Measurements from ENCODE around the gene TRANK1.

The TRANK1 gene

GRCh38 chr3:36796881-36797280 is 148.0 kb downstream of the TRANK1 start:
- Histone ChIP-seq H3K4me1 (no peaks in the 10 kb centered on the region), H3K4me3 (no peak overlapping the region), H3K27me3 (ENCODE audit: low read depth) (no peaks in the 10 kb centered on the region), H3K36me3 (replicated peaks) (no peaks in the 10 kb centered on the region), H3K9me3 (no peaks in the 10 kb centered on the region)
- in situ Hi-C loops (cut with MboI; ENCODE audit: low sequenced_read_pairs), result no loop called here
- no peak for DNase-seq (ENCODE audit: low spot score in 2 of 2)

- H3K27me3 ChIP-seq (ENCODE audit: low read depth), result no peaks in the 10 kb centered on the region
- in situ Hi-C loops (cut with MboI; ENCODE audit: low sequenced_read_pairs), result no loop called here
- H3K4me1 ChIP-seq, result no peaks in the 10 kb centered on the region
- no peaks in the 10 kb centered on the region for H3K9me3 ChIP-seq
- H3K4me3 ChIP-seq, result no peak overlapping the region
- no peaks in the 10 kb centered on the region for H3K36me3 ChIP-seq (replicated peaks)
- DNase-seq (ENCODE audit: low spot score in 2 of 2), result no peak
Measured at GRCh38 chr3:36796161-36796560, 148.7 kb downstream of the TRANK1 start.

GRCh38 chr3:36795622-36796021 is 149.2 kb downstream of the TRANK1 start:
- no peaks in the 10 kb centered on the region for H3K36me3 ChIP-seq (replicated peaks)
- no peak for DNase-seq (ENCODE audit: low spot score in 2 of 2)
- no peaks in the 10 kb centered on the region for H3K27me3 ChIP-seq (ENCODE audit: low read depth)
- no peaks in the 10 kb centered on the region for H3K4me1 ChIP-seq
- H3K9me3 ChIP-seq, result no peaks in the 10 kb centered on the region
- H3K4me3 ChIP-seq, result no peak overlapping the region
- in situ Hi-C loops (cut with MboI; ENCODE audit: low sequenced_read_pairs), result no loop called here

- peak in 1 of 2 experiments; percentile 30 for DNase-seq (ENCODE audit: low spot score in 2 of 2)
- in situ Hi-C loops (cut with MboI; ENCODE audit: low sequenced_read_pairs), result no loop called here
- no peaks in the 10 kb centered on the region for H3K4me1 ChIP-seq
- no peaks in the 10 kb centered on the region for H3K36me3 ChIP-seq (replicated peaks)
- H3K27me3 ChIP-seq (ENCODE audit: low read depth), result no peaks in the 10 kb centered on the region
- H3K4me3 ChIP-seq, result no peak overlapping the region
- H3K9me3 ChIP-seq, result no peaks in the 10 kb centered on the region
Measured at GRCh38 chr3:36792342-36792741, 152.5 kb downstream of the TRANK1 start.

- in situ Hi-C loops (cut with MboI; ENCODE audit: low sequenced_read_pairs), result no loop called here
- no peaks in the 10 kb centered on the region for H3K9me3 ChIP-seq
- no peaks in the 10 kb centered on the region for H3K36me3 ChIP-seq (replicated peaks)
- H3K4me1 ChIP-seq, result no peaks in the 10 kb centered on the region
- no peak for DNase-seq (ENCODE audit: low spot score in 2 of 2)
- no peaks in the 10 kb centered on the region for H3K27me3 ChIP-seq (ENCODE audit: low read depth)
- H3K4me3 ChIP-seq, result no peak overlapping the region
Measured at GRCh38 chr3:36790765-36791164, 154.1 kb downstream of the TRANK1 start.

- H3K4me1 ChIP-seq, result no peaks in the 10 kb centered on the region
- no peak overlapping the region for H3K4me3 ChIP-seq
- no peaks in the 10 kb centered on the region for H3K36me3 ChIP-seq (replicated peaks)
- in situ Hi-C loops (cut with MboI; ENCODE audit: low sequenced_read_pairs), result no loop called here
- H3K27me3 ChIP-seq (ENCODE audit: low read depth), result peaks cover 2% of the 10 kb centered on the region; the same call in 1 of the 2 replicates
- H3K9me3 ChIP-seq, result no peaks in the 10 kb centered on the region
- no peak for DNase-seq (ENCODE audit: low spot score in 2 of 2)
Measured at GRCh38 chr3:36786921-36787890, 157.6 kb downstream of the TRANK1 start.

- in situ Hi-C loops (cut with MboI; ENCODE audit: low sequenced_read_pairs), result no loop called here
- Histone ChIP-seq H3K27me3 (ENCODE audit: low read depth) (peaks cover 2% of the 10 kb centered on the region; the same call in 1 of the 2 replicates), H3K9me3 (no peaks in the 10 kb centered on the region), H3K4me3 (no peak overlapping the region), H3K36me3 (replicated peaks) (no peaks in the 10 kb centered on the region), H3K4me1 (no peaks in the 10 kb centered on the region)
- no peak for DNase-seq (ENCODE audit: low spot score in 2 of 2)
Measured at GRCh38 chr3:36784138-36784635, 160.7 kb downstream of the TRANK1 start.

- Histone ChIP-seq H3K9me3 (no peaks in the 10 kb centered on the region), H3K4me1 (no peaks in the 10 kb centered on the region), H3K36me3 (replicated peaks) (no peaks in the 10 kb centered on the region), H3K27me3 (ENCODE audit: low read depth) (peaks cover 3% of the 10 kb centered on the region; the same call in 1 of the 2 replicates), H3K4me3 (no peak overlapping the region)
- no peak for DNase-seq (ENCODE audit: low spot score in 2 of 2)
- in situ Hi-C loops (cut with MboI; ENCODE audit: low sequenced_read_pairs), result no loop called here
Measured at GRCh38 chr3:36777424-36778218, 167.2 kb downstream of the TRANK1 start.

All from HAP-1 (cell line).